Nephron progenitor cell (in vitro differentiated cells): ENCODE measurements around the gene CDH15.

ENCODE experiments used
- DNase-seq: peaks from one replicate; pipeline ENCODE4 v3.0.0; 2021
- H3K27ac Mint-ChIP-seq: 2 replicates; pipeline ENCODE4 v1.8.0; 2021; ENCODE audit warnings: mild to moderate bottlenecking, moderate library complexity, mixed read lengths
- H3K27me3 Mint-ChIP-seq: 2 replicates; pipeline ENCODE4 v1.8.0; 2021; ENCODE audit warnings: mild to moderate bottlenecking, low read depth, mixed read lengths; ENCODE audit not compliant: poor library complexity
- H3K36me3 Mint-ChIP-seq: 2 replicates; pipeline ENCODE4 v1.8.0; 2021; ENCODE audit warnings: low read depth, mixed read lengths
- H3K4me1 Mint-ChIP-seq: 2 replicates; pipeline ENCODE4 v1.8.0; 2021; ENCODE audit warnings: mixed read lengths
- H3K4me3 Mint-ChIP-seq: 2 replicates; pipeline ENCODE4 v1.8.0; 2021; ENCODE audit warnings: mild to moderate bottlenecking, moderate library complexity, mixed read lengths
- H3K9me3 Mint-ChIP-seq: 2 replicates; pipeline ENCODE4 v1.8.0; 2021; ENCODE audit warnings: mild to moderate bottlenecking, moderate library complexity, mixed read lengths
- CTCF ChIP-seq: fragments of 200-600 bp; sonication (generic); IDR thresholded peaks from 2 replicates; pipeline ENCODE4 v1.5.0; 2021; ENCODE audit warnings: antibody characterized with exemption

Gene CDH15

GRCh38 chr16:89130448-89130847, 41.1 kb upstream of the CDH15 start:
- Mint-ChIP-seq H3K36me3 (peaks cover 63% of the 10 kb centered on the region), H3K27ac (no peak overlapping the region), H3K27me3 (no peaks in the 10 kb centered on the region), H3K4me1 (no peaks in the 10 kb centered on the region), H3K4me3 (no peak overlapping the region), H3K9me3 (peaks cover 35% of the 10 kb centered on the region)
- no peak for DNase-seq
- no peak for TF ChIP-seq CTCF

DNA sequence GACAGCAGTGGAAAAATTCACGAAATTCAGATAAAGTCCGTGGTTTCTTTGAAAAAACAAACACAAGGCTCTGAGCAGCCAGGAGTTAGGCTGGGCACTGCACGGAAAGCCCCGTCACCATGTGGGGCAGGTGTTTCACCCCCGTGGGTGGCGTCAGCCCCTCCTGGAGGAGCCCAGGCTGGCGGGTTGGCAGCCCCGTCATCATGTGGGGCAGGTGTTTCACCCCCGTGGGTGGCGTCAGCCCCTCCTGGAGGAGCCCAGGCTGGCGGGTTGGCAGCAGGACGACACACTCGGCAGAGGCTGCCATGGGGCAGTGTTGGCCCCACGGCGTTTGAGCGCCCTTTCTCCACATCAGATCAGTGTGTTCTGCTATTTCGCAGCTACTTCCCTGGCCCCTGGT, 39.8 kb upstream of the CDH15 start:
- no peak for DNase-seq
- TF ChIP-seq CTCF = no peak
- Mint-ChIP-seq H3K27ac (no peak overlapping the region), H3K9me3 (peaks cover 28% of the 10 kb centered on the region), H3K4me3 (no peak overlapping the region), H3K4me1 (no peaks in the 10 kb centered on the region), H3K27me3 (no peaks in the 10 kb centered on the region), H3K36me3 (peaks cover 51% of the 10 kb centered on the region)

GRCh38 chr16:89132194-89133005, 39.1 kb upstream of the CDH15 start:
- H3K27me3 Mint-ChIP-seq = no peaks in the 10 kb centered on the region
- no peak overlapping the region for H3K4me3 Mint-ChIP-seq
- H3K27ac Mint-ChIP-seq = no peak overlapping the region
- no peak for DNase-seq
- no peak for TF ChIP-seq CTCF
- H3K9me3 Mint-ChIP-seq = peaks cover 28% of the 10 kb centered on the region
- H3K4me1 Mint-ChIP-seq = no peaks in the 10 kb centered on the region
- H3K36me3 Mint-ChIP-seq = peaks cover 47% of the 10 kb centered on the region

GRCh38 chr16:89133457-89134127, 38.0 kb upstream of the CDH15 start:
- no peak for DNase-seq
- Mint-ChIP-seq H3K27ac (no peak overlapping the region), H3K9me3 (peaks cover 28% of the 10 kb centered on the region), H3K36me3 (peaks cover 46% of the 10 kb centered on the region), H3K4me1 (no peaks in the 10 kb centered on the region), H3K27me3 (no peaks in the 10 kb centered on the region), H3K4me3 (no peak overlapping the region)
- no peak for TF ChIP-seq CTCF

DNA sequence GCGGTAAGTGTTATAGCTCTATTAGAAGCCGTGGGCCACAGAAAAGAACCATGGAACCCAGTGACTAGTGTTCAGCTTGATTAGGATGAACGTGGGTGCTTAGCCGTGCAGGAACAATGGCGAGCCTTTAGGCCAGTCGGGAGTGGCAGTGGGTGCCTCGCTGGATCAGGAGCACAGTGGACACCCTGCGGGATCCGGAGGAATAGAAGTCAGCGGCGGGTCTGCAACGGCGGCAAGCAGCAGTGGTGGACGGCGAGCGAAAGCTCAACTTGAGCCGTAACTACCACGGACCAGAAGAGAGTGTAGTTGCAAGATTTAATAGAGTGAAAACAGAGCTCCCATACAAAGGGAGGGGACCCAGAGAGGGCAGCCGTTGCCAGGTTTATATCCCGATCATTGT, 37.3 kb upstream of the CDH15 start:
- Mint-ChIP-seq H3K4me3 (no peak overlapping the region), H3K36me3 (peaks cover 39% of the 10 kb centered on the region), H3K27ac (no peak overlapping the region), H3K27me3 (no peaks in the 10 kb centered on the region), H3K4me1 (no peaks in the 10 kb centered on the region), H3K9me3 (peaks cover 21% of the 10 kb centered on the region)
- TF ChIP-seq CTCF = no peak
- DNase-seq = no peak
